GM12878 (cell line): Measurements from ENCODE around the gene PTCRA. TPM values are rescaled to one million over a fixed set of nuclear protein-coding genes. Genes with fewer than 3 reads are reported as not detected.

Source experiments
- ATF2 ChIP-seq: IDR thresholded peaks from 2 replicates; pipeline ENCODE4 v1.6.1; 2012; ENCODE audit warnings: low read length, inconsistent platforms
- CBFB ChIP-seq: IDR thresholded peaks from 2 replicates; pipeline ENCODE4 v1.6.1; 2016; ENCODE audit warnings: antibody characterized with exemption, low read depth
- CREB1 ChIP-seq: IDR thresholded peaks from 2 replicates; pipeline ENCODE4 v1.6.1; 2012; ENCODE audit warnings: low read depth, mild to moderate bottlenecking, inconsistent platforms
- ETV6 ChIP-seq, 2 experiments: fragments of 450-650 bp in 1 of 2; IDR thresholded peaks in 1 of 2; conservative IDR thresholded peaks in 1 of 2; 2 replicates each; pipeline ENCODE4 v1.6.1; 2014; ENCODE audit warnings: antibody characterized with exemption in 1 of 2, borderline replicate concordance in 1 of 2, low read depth in 1 of 2, mild to moderate bottlenecking in 1 of 2, moderate library complexity in 1 of 2
- HDAC2 ChIP-seq: fragments of 200-600 bp; sonication (generic); IDR thresholded peaks from 2 replicates; pipeline ENCODE4 v1.6.1; 2017
- IKZF1 ChIP-seq: fragments of 450-650 bp; conservative IDR thresholded peaks from 2 replicates; pipeline ENCODE4 v1.6.1; 2017; ENCODE audit warnings: antibody characterized with exemption, mild to moderate bottlenecking
- LARP7 ChIP-seq: fragments of 450-650 bp; IDR thresholded peaks from 2 replicates; pipeline ENCODE4 v1.6.1; 2017; ENCODE audit warnings: mild to moderate bottlenecking
- MTA2 ChIP-seq: fragments of 450-650 bp; IDR thresholded peaks from 2 replicates; pipeline ENCODE4 v1.6.1; 2016; ENCODE audit warnings: low read depth, mild to moderate bottlenecking, moderate library complexity
- MYC ChIP-seq: IDR thresholded peaks from 2 replicates; pipeline ENCODE4 v1.6.1; 2011; ENCODE audit warnings: mild to moderate bottlenecking, low read length, moderate library complexity, inconsistent platforms; ENCODE audit not compliant: insufficient read depth, insufficient replicate concordance, insufficient read length, severe bottlenecking
- PAX5 ChIP-seq: IDR thresholded peaks from 2 replicates; pipeline ENCODE4 v1.6.1; 2011; ENCODE audit warnings: low read depth, low read length, borderline replicate concordance
- RAD21 ChIP-seq: IDR thresholded peaks from 2 replicates; pipeline ENCODE4 v1.6.1; 2011; ENCODE audit warnings: mild to moderate bottlenecking, low read depth, low read length, moderate library complexity; ENCODE audit not compliant: insufficient read depth
- RBBP5 ChIP-seq: fragments of 200-600 bp; sonication (generic); conservative IDR thresholded peaks from 2 replicates; pipeline ENCODE4 v1.6.1; 2016
- RCOR1 ChIP-seq: conservative IDR thresholded peaks from 2 replicates; pipeline ENCODE4 v1.6.1; 2012; ENCODE audit warnings: low read depth, low read length, improper control_type of control experiment
- SMAD1 ChIP-seq: fragments of 450-650 bp; IDR thresholded peaks from 2 replicates; pipeline ENCODE4 v1.6.1; 2018; ENCODE audit warnings: mild to moderate bottlenecking, low read depth; ENCODE audit not compliant: partially characterized antibody
- SMARCA5 ChIP-seq: fragments of 450-650 bp; IDR thresholded peaks from 2 replicates; pipeline ENCODE4 v1.6.1; 2017; ENCODE audit warnings: mild to moderate bottlenecking
- SPI1 ChIP-seq: IDR thresholded peaks from 2 replicates; pipeline ENCODE4 v1.6.1; 2011; ENCODE audit warnings: low read depth, mild to moderate bottlenecking, low read length, moderate library complexity, borderline replicate concordance; ENCODE audit not compliant: insufficient read depth
- SREBF1 ChIP-seq: IDR thresholded peaks from 2 replicates; pipeline ENCODE4 v1.6.1; 2012; ENCODE audit warnings: mild to moderate bottlenecking, low read length
- SRF ChIP-seq, 2 experiments: IDR thresholded peaks; 2 replicates each; pipeline ENCODE4 v1.6.1; 2011; ENCODE audit warnings: low read depth in 2 of 2, low read length in 2 of 2, mild to moderate bottlenecking in 1 of 2, moderate library complexity in 1 of 2
- TCF3 ChIP-seq: IDR thresholded peaks from 2 replicates; pipeline ENCODE4 v1.6.1; 2012; ENCODE audit warnings: low read depth, mild to moderate bottlenecking, low read length, borderline replicate concordance; ENCODE audit not compliant: insufficient read depth
- ZNF384 ChIP-seq: IDR thresholded peaks from 2 replicates; pipeline ENCODE4 v1.6.1; 2012; ENCODE audit warnings: low read depth, mild to moderate bottlenecking, low read length, improper control_type of control experiment, borderline replicate concordance
- polyA plus RNA-seq, 11 experiments: library from polyadenylated mRNA; depleted of rRNA in 4 of 11; unstranded in 6 of 11; stranded (reverse) in 5 of 11; fragments of >200 nt; fragmentation: Nextera tagmentation in 4 of 11; fragmentation: Illumina TruSeq in 1 of 11; extraction: Ambion mirVana in 4 of 11; extraction: Trizol in 1 of 11; gene quantifications; 1 replicate in 1 of 11; 2 replicates in 10 of 11; pipeline versions ENCODE4 v1.2.1 to v1.2.3, GENCODE V29; 2011 to 2016; ENCODE audit warnings: inconsistent platforms in 2 of 11, missing spikeins in 2 of 11, low read depth in 1 of 11
- total RNA-seq, 4 experiments: library from RNA; depleted of rRNA in 3 of 4; stranded (reverse); fragments of >200 nt in 3 of 4; fragmentation: Illumina TruSeq in 1 of 4; extraction: Trizol in 1 of 4; gene quantifications; 2 replicates each; pipeline versions ENCODE4 v1.2.1 to v1.2.3, GENCODE V29; 2013 to 2021
- TF ChIP-seq, protein P1 (sequence below): fragments of 450-650 bp; IDR thresholded peaks from 2 replicates; pipeline ENCODE4 v1.6.1; 2018; ENCODE audit warnings: mild to moderate bottlenecking, low read depth, moderate library complexity; ENCODE audit not compliant: partially characterized antibody
- TF ChIP-seq, protein P2 (sequence below): fragments of 450-650 bp; IDR thresholded peaks from 2 replicates; pipeline ENCODE4 v1.6.1; 2016; ENCODE audit warnings: mild to moderate bottlenecking, moderate library complexity, borderline replicate concordance

Gene PTCRA
- total and polyA plus RNA-seq, 10 of the 15 experiments (the other 5 are each of a cell fraction or from before 2014, with no cell fraction given), result 0.10 to 1.1 (median 0.19) TPM; not detected in 4

DNA sequence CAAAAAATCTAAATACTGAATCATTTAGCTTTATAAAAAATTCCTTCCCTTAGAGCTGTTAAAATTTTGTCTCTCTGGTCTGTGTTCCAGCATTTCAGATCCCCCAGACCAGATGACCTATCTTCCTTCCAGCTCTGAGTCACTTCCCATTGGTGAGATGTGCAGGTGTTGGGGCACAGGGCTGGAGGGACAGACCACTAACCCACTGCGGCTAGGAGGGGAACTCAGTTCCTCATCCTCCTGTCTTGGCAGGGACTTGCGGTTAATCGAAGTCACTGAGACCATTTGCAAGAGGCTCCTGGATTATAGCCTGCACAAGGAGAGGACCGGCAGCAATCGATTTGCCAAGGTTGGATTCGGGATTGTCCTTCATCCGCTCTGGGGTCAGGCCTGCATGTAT is 19.5 kb downstream of the PTCRA start (continued):
- TF ChIP-seq MTA2, result no peak
- TF ChIP-seq ATF2, result peak; percentile 27; the same call in 1 of the 2 replicates
- no peak for TF ChIP-seq SRF (IDR thresholded peaks at IDR 0.05; ENCODE audit: low read depth in 2 of 2, low read length in 2 of 2)
- TF ChIP-seq SPI1, result peak; percentile 88
- TF ChIP-seq PAX5, result peak; percentile 62; the same call in 1 of the 2 replicates
- TF ChIP-seq, protein P1, sequence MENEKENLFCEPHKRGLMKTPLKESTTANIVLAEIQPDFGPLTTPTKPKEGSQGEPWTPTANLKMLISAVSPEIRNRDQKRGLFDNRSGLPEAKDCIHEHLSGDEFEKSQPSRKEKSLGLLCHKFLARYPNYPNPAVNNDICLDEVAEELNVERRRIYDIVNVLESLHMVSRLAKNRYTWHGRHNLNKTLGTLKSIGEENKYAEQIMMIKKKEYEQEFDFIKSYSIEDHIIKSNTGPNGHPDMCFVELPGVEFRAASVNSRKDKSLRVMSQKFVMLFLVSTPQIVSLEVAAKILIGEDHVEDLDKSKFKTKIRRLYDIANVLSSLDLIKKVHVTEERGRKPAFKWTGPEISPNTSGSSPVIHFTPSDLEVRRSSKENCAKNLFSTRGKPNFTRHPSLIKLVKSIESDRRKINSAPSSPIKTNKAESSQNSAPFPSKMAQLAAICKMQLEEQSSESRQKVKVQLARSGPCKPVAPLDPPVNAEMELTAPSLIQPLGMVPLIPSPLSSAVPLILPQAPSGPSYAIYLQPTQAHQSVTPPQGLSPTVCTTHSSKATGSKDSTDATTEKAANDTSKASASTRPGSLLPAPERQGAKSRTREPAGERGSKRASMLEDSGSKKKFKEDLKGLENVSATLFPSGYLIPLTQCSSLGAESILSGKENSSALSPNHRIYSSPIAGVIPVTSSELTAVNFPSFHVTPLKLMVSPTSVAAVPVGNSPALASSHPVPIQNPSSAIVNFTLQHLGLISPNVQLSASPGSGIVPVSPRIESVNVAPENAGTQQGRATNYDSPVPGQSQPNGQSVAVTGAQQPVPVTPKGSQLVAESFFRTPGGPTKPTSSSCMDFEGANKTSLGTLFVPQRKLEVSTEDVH, result no peak
- TF ChIP-seq IKZF1, result peak; percentile 62
- no peak for TF ChIP-seq SREBF1
- TF ChIP-seq RAD21, result no peak
- TF ChIP-seq ETV6 (conservative IDR thresholded peaks at IDR 0.05 in 1 of 2, IDR thresholded peaks at IDR 0.05 in 1 of 2; ENCODE audit: borderline replicate concordance in 1 of 2, low read depth in 1 of 2), result peak in 1 of 2 experiments; percentile 68; a peak in 2 of 4 replicates
- no peak for TF ChIP-seq LARP7
- TF ChIP-seq HDAC2, result no peak
- TF ChIP-seq, protein P2, sequence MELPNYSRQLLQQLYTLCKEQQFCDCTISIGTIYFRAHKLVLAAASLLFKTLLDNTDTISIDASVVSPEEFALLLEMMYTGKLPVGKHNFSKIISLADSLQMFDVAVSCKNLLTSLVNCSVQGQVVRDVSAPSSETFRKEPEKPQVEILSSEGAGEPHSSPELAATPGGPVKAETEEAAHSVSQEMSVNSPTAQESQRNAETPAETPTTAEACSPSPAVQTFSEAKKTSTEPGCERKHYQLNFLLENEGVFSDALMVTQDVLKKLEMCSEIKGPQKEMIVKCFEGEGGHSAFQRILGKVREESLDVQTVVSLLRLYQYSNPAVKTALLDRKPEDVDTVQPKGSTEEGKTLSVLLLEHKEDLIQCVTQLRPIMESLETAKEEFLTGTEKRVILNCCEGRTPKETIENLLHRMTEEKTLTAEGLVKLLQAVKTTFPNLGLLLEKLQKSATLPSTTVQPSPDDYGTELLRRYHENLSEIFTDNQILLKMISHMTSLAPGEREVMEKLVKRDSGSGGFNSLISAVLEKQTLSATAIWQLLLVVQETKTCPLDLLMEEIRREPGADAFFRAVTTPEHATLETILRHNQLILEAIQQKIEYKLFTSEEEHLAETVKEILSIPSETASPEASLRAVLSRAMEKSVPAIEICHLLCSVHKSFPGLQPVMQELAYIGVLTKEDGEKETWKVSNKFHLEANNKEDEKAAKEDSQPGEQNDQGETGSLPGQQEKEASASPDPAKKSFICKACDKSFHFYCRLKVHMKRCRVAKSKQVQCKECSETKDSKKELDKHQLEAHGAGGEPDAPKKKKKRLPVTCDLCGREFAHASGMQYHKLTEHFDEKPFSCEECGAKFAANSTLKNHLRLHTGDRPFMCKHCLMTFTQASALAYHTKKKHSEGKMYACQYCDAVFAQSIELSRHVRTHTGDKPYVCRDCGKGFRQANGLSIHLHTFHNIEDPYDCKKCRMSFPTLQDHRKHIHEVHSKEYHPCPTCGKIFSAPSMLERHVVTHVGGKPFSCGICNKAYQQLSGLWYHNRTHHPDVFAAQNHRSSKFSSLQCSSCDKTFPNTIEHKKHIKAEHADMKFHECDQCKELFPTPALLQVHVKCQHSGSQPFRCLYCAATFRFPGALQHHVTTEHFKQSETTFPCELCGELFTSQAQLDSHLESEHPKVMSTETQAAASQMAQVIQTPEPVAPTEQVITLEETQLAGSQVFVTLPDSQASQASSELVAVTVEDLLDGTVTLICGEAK, result no peak
- TF ChIP-seq SMAD1, result no peak
- TF ChIP-seq RBBP5, result no peak
- peak; percentile 71 for TF ChIP-seq CBFB
- TF ChIP-seq MYC, result no peak
- no peak for TF ChIP-seq ZNF384
- no peak for TF ChIP-seq SMARCA5
- TF ChIP-seq TCF3, result 0 out of 2 replicates have a peak, but pooled peaks have one; percentile 22
- TF ChIP-seq RCOR1, result no peak
- TF ChIP-seq CREB1, result no peak
